Lung (tissue), 12 donors: Measurements from ENCODE around the gene TCIRG1. TPM values are rescaled to one million over a fixed set of nuclear protein-coding genes. Genes with fewer than 3 reads are reported as not detected.

ENCODE experiments used
- ATAC-seq: fragments of 200-7000 bp; cut with Tn5 transposase; one replicate; pipeline ENCODE4 v1.9.1; 2020; ENCODE audit warnings: moderate number of reproducible peaks; ENCODE audit not compliant: insufficient read depth, low FRiP score
- DNase-seq, 3 donors: peaks; one replicate each; pipeline ENCODE4 v3.0.0-alpha.2; 2013 to 2017
- H3K27ac ChIP-seq, 2 donors: one replicate each; pipeline ENCODE4 v1.5.1; 2013; ENCODE audit warnings: mild to moderate bottlenecking in 2 of 2, moderate library complexity in 2 of 2, control low read depth in 1 of 2, inconsistent platforms in 1 of 2, low read depth in 1 of 2, low read length in 1 of 2
- H3K27me3 ChIP-seq, 3 donors: one replicate each; pipeline ENCODE4 v1.5.1; 2013; ENCODE audit warnings: low read length in 2 of 3; ENCODE audit not compliant: control insufficient read depth in 3 of 3, insufficient read depth in 3 of 3
- H3K36me3 ChIP-seq, 4 donors: one replicate each; pipeline ENCODE4 v1.5.1; 2013; ENCODE audit warnings: low read length in 4 of 4, mild to moderate bottlenecking in 1 of 4, moderate library complexity in 1 of 4; ENCODE audit not compliant: control insufficient read depth in 4 of 4, insufficient read depth in 4 of 4
- H3K4me1 ChIP-seq, 5 donors: one replicate each; pipeline ENCODE4 v1.5.1; 2013; ENCODE audit warnings: low read length in 5 of 5, mild to moderate bottlenecking in 2 of 5, moderate library complexity in 1 of 5; ENCODE audit not compliant: control insufficient read depth in 5 of 5, insufficient read depth in 5 of 5
- H3K4me3 ChIP-seq: one replicate; pipeline ENCODE4 v1.5.1; 2013; ENCODE audit warnings: mild to moderate bottlenecking, control low read depth, moderate library complexity
- H3K9ac ChIP-seq, 2 donors: one replicate each; pipeline ENCODE4 v1.5.1; 2013; ENCODE audit warnings: low read length in 2 of 2, control low read depth in 1 of 2; ENCODE audit not compliant: insufficient read depth in 1 of 2
- H3K9me3 ChIP-seq, 4 donors: one replicate each; pipeline ENCODE4 v1.5.1; 2013; ENCODE audit warnings: low read length in 3 of 4, mild to moderate bottlenecking in 1 of 4, moderate library complexity in 1 of 4; ENCODE audit not compliant: control insufficient read depth in 4 of 4, insufficient read depth in 3 of 4
- CTCF ChIP-seq: IDR thresholded peaks from 2 replicates; pipeline ENCODE4 v1.5.1; 2012; ENCODE audit warnings: mild to moderate bottlenecking; ENCODE audit errors: control extremely low read depth, extremely low read depth
- WGBS, 2 donors: extraction: QIAGEN DNeasy Blood & Tissue Kit; methylation state at CpG; one replicate each; pipeline ENCODE4 v1.1.7; 2013; 5-methylcytosine and 5-hydroxymethylcytosine counted together
- polyA plus RNA-seq, 2 donors: library from polyadenylated mRNA; stranded (reverse); fragments of 200-250 nt; gene quantifications; one replicate each; pipeline ENCODE4 v1.2.1, GENCODE V29; 2013
- total RNA-seq, 2 donors: library from RNA; depleted of rRNA in 1 of 2; stranded (reverse); fragments of >200 nt in 1 of 2; gene quantifications; one replicate each; pipeline ENCODE4 v1.2.1, GENCODE V29; 2014 to 2021
- donor health status: control.
- donor health status: control.
- donor health status: Bipolar disorder and iron deficiency.
- donor health status: healthy.
- donor health status: DM: yes; HTN: yes; CAD: no.

The TCIRG1 gene
- total and polyA plus RNA-seq, 4 donors = 70.2 to 438 (median 283) TPM

GRCh38 chr11:68016161-68016903, 22.5 kb upstream of the TCIRG1 start:
- H3K4me1 ChIP-seq = peaks cover 0 to 28% (median 13%) of the 10 kb centered on the region in 5 donors
- no peak overlapping the region for H3K4me3 ChIP-seq
- DNase-seq (no peak), ATAC-seq (no peak)
- H3K9me3 ChIP-seq = no peaks in the 10 kb centered on the region
- peak overlapping the region in 1 of 2 donors; percentile 11 for H3K27ac ChIP-seq
- TF ChIP-seq CTCF = no peak
- no peaks in the 10 kb centered on the region for H3K27me3 ChIP-seq
- WGBS, 2 donors = 72 to 79% methylated on average over 11 to 13 of the region's 13 CpGs
- peaks cover 0 to 4% (median 0%) of the 10 kb centered on the region in 4 donors for H3K36me3 ChIP-seq
- H3K9ac ChIP-seq = no peak overlapping the region

- 69 to 74% methylated on average over 16 of the region's 16 CpGs for WGBS, 2 donors
- ATAC-seq (no peak), DNase-seq (no peak)
- Histone ChIP-seq H3K4me1 (peaks cover 0 to 25% (median 11%) of the 10 kb centered on the region in 5 donors), H3K36me3 (peaks cover 0 to 7% (median 0%) of the 10 kb centered on the region in 4 donors), H3K27me3 (no peaks in the 10 kb centered on the region), H3K27ac (peak overlapping the region in 1 of 2 donors; percentile 27), H3K4me3 (no peak overlapping the region), H3K9ac (no peak overlapping the region), H3K9me3 (no peaks in the 10 kb centered on the region)
- TF ChIP-seq CTCF = no peak
Measured at GRCh38 chr11:68016904-68017817, 21.7 kb upstream of the TCIRG1 start.

GRCh38 chr11:68017980-68018729, 20.7 kb upstream of the TCIRG1 start:
- Histone ChIP-seq H3K9me3 (no peaks in the 10 kb centered on the region), H3K36me3 (peaks cover 0 to 11% (median 0%) of the 10 kb centered on the region in 4 donors), H3K9ac (no peak overlapping the region), H3K27ac (no peak overlapping the region), H3K4me1 (peaks cover 0 to 17% (median 11%) of the 10 kb centered on the region in 5 donors), H3K27me3 (no peaks in the 10 kb centered on the region), H3K4me3 (no peak overlapping the region)
- 76 to 84% methylated on average over 27 of the region's 27 CpGs for WGBS, 2 donors
- DNase-seq (no peak), ATAC-seq (no peak)
- TF ChIP-seq CTCF = no peak
